Measurements from ENCODE around the gene SLC15A4. TPM values are rescaled to one million over a fixed set of nuclear protein-coding genes. Genes with fewer than 3 reads are reported as not detected.

The SLC15A4 gene
- 10 to 100 TPM; 19.0 to 33.2 (median 24.7) TPM for total RNA-seq
- 10 to 100 TPM; 18.1 to 22.6 TPM for polyA plus RNA-seq
- long read RNA-seq, donor 1, partial matches to known transcripts: 5 of 10 reads
- long read RNA-seq, donor 1, other reads (novel, unspliced or antisense): 4 of 10 reads
- long read RNA-seq, donor 2, transcript SLC15A4-201 (8 exons, 2,779 nt): major isoform, 9 of 12 reads
- long read RNA-seq, donor 2, partial matches to known transcripts: 0 of 12 reads
- long read RNA-seq, donor 2, other reads (novel, unspliced or antisense): 0 of 12 reads
- long read RNA-seq, donor 3, transcript SLC15A4-201 (8 exons, 2,779 nt): major isoform, 68 of 91 reads
- long read RNA-seq, donor 3, partial matches to known transcripts: 2 of 91 reads
- long read RNA-seq, donor 3, other reads (novel, unspliced or antisense): 17 of 91 reads

GRCh38 chr12:128823916-128824839 lies at the start of gene SLC15A4:
TSS of gene SLC15A4 (minus strand) at chr12:128823958. CDS start at chr12:128823943, 15 bp downstream.
- peak within 1 kb of the TSS in 1 of 2 donors; percentile 61 for H3K27ac ChIP-seq
- TF ChIP-seq, protein P1, sequence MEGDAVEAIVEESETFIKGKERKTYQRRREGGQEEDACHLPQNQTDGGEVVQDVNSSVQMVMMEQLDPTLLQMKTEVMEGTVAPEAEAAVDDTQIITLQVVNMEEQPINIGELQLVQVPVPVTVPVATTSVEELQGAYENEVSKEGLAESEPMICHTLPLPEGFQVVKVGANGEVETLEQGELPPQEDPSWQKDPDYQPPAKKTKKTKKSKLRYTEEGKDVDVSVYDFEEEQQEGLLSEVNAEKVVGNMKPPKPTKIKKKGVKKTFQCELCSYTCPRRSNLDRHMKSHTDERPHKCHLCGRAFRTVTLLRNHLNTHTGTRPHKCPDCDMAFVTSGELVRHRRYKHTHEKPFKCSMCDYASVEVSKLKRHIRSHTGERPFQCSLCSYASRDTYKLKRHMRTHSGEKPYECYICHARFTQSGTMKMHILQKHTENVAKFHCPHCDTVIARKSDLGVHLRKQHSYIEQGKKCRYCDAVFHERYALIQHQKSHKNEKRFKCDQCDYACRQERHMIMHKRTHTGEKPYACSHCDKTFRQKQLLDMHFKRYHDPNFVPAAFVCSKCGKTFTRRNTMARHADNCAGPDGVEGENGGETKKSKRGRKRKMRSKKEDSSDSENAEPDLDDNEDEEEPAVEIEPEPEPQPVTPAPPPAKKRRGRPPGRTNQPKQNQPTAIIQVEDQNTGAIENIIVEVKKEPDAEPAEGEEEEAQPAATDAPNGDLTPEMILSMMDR (IDR thresholded peaks at IDR 0.05): no peak
- TF ChIP-seq POLR2A (IDR thresholded peaks at IDR 0.05): peak; percentile 88
- peak within 1 kb of the TSS; percentile 90 for H3K4me3 ChIP-seq
- WGBS, 3 donors: 2 to 6% (median 4%) methylated on average over 46 to 63 of the region's 63 CpGs
- intact Hi-C loops (cut with DNase I): no loop called here
- peaks cover 4% of the 10 kb centered on the region for H3K4me1 ChIP-seq (ENCODE audit: insufficient read depth)
- no peaks in the 10 kb centered on the region for H3K27me3 ChIP-seq
- H3K9me3 ChIP-seq: no peaks in the 10 kb centered on the region
- peak; percentile 95 to 97 (median 96) for DNase-seq
- H3K36me3 ChIP-seq: no peaks in the 10 kb centered on the region

GRCh38 chr12:128872303-128872702 lies 48.5 kb upstream of the SLC15A4 start:
- Histone ChIP-seq H3K27ac (no peak overlapping the region), H3K27me3 (no peaks in the 10 kb centered on the region), H3K36me3 (no peaks in the 10 kb centered on the region), H3K4me3 (no peak overlapping the region), H3K9me3 (no peaks in the 10 kb centered on the region), H3K4me1 (ENCODE audit: insufficient read depth) (no peaks in the 10 kb centered on the region)
- WGBS, 3 donors: 83 to 89% (median 87%) methylated on average over 5 of the region's 5 CpGs
- intact Hi-C loops (cut with DNase I): no loop called here
- TF ChIP-seq, protein P1 (IDR thresholded peaks at IDR 0.05): no peak
- DNase-seq: no peak

- no peak for TF ChIP-seq POLR2A (IDR thresholded peaks at IDR 0.05)
- no peak for TF ChIP-seq EP300 (IDR thresholded peaks at IDR 0.05)
- TF ChIP-seq, protein P1 (IDR thresholded peaks at IDR 0.05): no peak
- DNase-seq: no peak
- WGBS, 3 donors: 35 to 79% (median 62%) methylated on average over 2 of the region's 2 CpGs
- Histone ChIP-seq H3K4me1 (ENCODE audit: insufficient read depth) (no peaks in the 10 kb centered on the region), H3K9me3 (no peaks in the 10 kb centered on the region), H3K27me3 (no peaks in the 10 kb centered on the region), H3K27ac (no peak overlapping the region), H3K4me3 (no peak overlapping the region), H3K36me3 (no peaks in the 10 kb centered on the region)
- intact Hi-C loops (cut with DNase I): no loop called here
Observed at GRCh38 chr12:128871516-128871892, 47.7 kb upstream of the SLC15A4 start.

- intact Hi-C loops (cut with DNase I): no loop called here
- peak in 1 of 5 donors; percentile 17 for DNase-seq
- no peaks in the 10 kb centered on the region for H3K4me1 ChIP-seq (ENCODE audit: insufficient read depth)
- TF ChIP-seq, protein P1 (IDR thresholded peaks at IDR 0.05): no peak
- TF ChIP-seq EP300 (IDR thresholded peaks at IDR 0.05): no peak
- TF ChIP-seq POLR2A (IDR thresholded peaks at IDR 0.05): no peak
- no peaks in the 10 kb centered on the region for H3K36me3 ChIP-seq
- H3K27me3 ChIP-seq: no peaks in the 10 kb centered on the region
- no peak overlapping the region for H3K27ac ChIP-seq
- H3K4me3 ChIP-seq: no peak overlapping the region
- no peaks in the 10 kb centered on the region for H3K9me3 ChIP-seq
- WGBS, 3 donors: 82 to 84% (median 82%) methylated on average over 13 of the region's 13 CpGs
Observed at GRCh38 chr12:128867466-128867865, 43.7 kb upstream of the SLC15A4 start.
